ENCODE measurements around the gene MYRFL.

The MYRFL gene

DNA sequence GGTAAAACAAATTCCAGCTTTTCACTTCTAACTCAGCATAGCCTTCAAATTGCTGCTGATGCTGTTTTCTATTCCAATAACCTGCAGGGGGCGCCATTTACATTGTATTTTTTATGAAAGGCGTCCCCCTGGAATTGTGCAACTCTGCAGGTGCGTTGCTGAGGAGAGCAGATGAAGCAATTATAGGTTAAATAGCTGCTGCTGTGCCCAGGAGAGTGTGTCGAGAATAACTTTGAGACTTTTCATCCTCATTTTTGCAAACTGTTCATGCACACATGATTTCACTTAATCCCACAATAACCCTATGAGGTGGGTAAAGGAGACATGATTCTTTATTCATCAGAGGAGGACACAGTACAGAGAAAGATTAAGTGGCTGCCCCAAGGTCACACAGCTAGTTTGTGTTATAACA is 75.7 kb downstream of the MYRFL start:
- peak; percentile 56 for DNase-seq

DNA sequence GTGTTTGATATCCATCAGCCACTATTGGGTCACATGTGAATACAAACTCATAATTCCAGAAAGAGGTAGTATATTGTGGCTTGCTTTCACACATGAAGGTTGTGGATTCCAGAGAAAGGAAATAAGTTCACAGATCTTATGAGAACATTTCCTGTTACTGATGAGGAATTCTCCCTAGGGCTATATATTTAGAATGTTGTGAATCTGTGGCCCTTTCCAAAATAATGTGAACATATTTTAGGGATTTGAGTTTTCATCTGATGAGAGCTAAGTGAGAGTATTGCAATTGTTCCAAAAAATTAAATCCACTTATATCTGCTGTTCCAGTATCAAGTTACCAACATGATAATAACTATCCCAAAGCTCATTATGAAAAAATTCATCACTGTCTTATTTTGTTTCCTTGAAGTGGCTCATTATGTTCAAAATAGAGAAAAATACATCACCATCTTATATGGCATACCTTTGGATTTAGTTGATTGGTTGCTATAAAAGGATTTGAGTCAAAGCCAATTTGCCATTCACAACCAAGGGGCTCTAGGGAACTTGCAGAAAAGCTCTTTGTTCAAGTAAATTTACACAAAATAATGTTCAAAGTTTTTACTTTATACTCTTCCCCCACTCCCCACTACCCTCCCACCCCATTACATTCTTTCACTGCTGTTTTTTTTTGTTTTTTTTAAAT is 76.3 kb downstream of the MYRFL start:
- DNase-seq: no peak

DNA sequence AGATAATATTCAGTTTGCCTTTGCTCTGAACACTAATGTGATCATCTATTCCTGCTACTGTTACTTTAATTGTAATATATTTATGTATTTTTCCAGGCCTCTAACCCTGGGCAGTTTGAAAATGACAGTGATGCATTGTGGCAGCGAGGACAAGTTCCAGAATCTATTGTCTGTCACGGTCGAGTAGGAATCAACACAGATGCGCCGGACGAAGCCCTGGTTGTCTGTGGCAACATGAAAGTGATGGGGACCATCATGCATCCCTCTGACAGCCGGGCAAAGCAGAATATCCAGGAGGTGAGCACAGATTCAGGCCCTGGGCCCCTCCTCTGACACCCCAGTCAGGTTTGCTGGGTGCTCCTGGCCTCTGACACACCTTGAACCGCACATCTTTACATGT is 78.5 kb downstream of the MYRFL start:
- no peak for DNase-seq

DNA sequence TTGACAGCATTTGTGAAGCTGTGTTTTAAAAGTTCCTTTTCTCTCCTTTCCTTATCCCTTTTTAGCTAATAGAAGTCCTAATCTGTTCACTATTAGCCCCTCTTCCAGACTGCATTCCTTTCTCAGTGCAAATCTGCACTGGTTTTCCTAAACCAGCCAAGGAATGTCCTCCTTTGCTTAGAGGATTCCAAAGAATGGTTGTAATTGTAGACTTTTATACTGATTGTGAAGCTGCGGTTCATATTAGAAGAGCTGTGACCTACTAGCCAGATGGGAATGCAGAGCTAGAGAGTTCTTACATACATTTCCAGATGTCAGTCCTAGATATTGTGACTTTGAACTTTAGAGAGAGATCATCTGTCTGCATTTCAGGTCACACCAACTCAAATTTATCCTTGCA is 79.8 kb downstream of the MYRFL start:
- no peak for DNase-seq

DNA sequence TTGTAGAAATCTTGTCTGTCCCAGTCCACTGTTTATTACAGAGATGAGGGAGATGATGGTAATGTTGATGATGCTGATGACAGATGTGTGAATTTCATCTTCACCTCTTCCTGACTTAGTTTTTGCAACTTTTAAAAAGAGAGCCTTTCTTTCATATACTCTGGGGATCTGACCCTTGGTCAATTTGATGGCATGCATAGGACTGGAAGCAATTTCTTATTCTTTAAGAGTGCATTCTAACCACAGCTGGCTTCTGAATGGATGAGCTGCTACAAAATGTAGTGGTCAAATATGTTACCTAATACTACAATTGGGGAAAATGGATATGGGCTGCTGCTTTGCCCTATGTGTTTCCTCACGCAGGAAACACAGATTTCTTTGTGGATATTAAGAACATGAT is 80.8 kb downstream of the MYRFL start:
- no peak for DNase-seq

DNA sequence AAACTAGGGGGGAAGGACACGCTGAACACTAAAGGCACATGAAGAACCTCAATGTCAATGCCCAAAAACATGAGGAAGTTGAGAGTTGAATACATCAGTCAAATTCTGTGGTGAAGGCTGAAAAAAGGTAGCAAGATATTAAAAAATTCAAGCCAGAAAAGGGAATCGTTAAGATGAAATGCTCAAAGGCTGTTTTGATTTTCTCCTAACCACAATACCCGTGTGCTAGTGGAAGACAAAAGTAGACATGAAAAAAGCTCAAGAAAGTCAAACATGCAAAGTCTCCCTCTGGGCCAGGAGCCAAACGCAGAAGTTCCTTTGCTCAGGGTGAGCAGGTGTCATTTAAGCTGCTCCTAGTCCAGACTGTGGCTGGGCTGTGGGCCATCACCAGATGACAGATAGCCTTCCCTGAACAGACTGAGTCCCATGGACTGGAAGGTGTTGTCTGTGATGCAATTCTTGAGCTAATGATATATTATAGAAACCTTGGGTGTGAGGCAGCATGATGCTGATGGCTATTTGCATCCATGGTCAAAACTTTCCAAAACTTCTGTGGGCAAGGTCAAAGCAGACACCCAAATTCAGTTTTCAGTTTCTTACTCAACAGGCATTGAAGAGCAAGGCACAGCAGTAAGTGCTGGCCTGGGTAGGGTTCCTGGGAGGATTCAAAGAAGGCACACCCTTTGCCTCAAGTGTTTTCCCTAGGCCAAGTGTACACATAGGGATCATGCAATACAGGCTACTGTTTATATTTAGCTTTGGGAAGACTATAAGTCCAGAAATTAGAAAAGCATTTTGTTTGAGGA is 81.6 kb downstream of the MYRFL start:
- DNase-seq: no peak

DNA sequence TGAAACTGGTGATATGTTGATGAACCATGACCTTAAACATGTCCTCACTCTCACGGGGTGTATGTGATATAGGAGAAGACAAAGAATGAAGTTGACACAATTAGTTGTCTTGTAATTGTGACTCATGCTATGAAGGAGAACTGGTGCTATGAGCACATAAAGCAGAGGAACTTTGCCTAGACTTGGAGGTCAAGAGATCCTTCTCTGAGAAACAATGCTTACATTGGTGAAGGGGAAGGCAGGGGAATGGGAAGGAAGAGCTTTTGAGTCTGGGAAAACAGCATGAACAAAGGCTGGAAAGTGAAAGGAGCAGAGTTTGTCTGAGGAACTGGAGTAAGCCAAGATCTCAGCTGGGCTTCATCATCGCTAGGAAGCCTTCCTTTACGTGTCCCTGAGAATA is 83.2 kb downstream of the MYRFL start:
- DNase-seq: no peak

DNA sequence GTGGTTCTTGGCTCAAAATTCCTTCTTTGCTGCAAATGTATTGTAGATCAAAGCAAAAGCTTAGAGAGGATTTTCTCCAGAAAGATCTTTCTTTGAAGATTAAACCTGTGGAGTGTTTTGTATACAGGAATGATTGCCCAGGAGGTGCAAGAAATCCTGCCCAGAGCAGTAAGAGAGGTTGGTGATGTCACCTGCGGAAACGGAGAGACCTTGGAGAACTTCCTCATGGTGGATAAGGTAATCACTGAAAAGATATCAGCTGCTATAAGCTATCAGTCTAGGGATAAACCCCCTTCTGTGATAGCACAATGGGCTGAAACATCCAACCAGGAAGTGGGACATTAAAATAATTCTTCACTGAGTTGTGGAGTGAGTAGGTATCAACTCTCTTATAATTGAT is 85.7 kb downstream of the MYRFL start:
- no peak for DNase-seq

DNA sequence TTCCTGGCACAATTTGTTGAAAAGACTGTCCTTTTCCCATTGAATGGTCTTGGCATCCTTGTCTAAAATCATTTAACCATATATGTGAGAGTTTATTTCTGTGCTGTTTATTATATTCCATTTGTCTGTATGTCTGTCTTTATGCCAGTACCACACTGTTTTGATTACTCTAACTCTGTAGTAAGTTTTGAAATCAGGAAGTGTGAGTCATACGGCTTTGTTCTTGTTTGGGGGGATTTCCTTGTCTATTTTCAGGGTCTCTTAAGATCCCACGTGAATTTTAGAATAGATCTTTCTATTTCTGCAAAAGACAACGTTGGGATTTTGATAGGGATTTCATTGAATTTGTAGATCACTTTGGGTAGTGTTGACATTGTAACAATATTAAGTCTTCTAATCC is 88.5 kb downstream of the MYRFL start:
- no peak for DNase-seq

DNA sequence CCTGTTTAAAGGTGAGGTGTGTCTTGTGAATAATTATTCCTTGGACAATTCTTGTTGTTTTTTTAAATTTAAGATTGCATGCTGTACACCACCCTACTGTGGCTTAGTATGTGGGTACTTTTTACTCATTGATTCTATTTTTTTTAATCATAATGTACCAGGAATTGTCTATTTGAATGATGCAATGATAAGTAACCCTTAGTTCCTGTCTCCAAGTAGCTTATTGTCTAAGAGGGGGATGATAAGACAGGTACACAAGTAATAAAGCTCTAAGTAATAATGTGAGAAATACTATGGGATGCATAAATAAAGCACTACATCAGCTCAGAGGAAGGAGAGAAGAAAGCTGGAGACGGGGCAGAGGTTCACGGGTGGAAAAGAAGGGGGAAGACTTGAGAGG is 90.9 kb downstream of the MYRFL start:
- DNase-seq: no peak

DNA sequence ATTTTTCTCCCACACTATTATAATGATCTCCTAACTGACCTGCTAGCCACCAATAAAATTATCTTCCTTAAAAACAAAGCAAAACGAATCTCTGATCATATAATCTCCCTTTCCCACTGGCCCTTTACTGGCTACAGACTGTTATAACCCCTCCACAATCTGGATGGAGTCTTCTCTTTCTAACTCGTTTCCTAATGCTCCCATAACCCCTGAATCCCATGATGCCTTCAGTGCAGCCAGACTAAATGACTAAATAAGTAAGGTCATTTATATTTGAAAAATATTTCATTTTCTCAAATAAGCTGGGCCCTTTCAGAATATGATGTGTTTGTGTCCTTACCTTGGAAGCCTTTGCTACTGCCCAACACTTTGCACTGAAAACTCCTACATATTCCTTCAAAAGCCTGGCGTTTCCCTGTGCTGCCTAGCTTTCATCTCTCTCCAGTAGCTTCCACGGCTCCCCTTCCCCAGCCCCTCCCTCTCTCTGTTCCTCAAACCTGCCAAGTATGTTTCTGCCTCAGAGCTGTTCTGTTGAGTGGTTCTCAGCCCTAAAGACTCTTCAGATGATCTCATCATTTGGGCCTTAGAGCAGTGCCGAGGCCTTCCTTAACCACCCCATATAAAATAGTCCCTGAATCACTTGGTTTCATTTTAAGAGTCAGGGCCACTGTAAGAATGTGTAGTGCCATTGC is 91.7 kb downstream of the MYRFL start:
- DNase-seq: no peak

DNA sequence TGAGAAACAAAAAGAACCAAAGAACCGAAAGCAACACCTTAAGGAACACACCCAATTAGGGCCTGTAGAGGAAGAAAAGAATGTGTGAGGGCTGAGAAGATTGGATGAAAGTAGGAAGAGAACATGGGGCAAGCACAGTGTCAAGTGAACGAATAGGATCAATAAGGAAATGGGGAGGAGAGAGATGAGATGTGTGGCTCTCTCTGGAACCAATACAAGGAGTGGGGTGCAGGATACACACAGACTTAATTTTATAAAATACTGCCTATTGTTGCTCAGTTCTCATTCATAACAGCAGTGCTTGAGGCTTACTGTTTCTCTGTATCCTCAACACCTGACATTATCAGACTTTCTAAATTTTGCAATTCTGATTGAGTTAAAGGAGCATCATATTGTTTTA is 93.3 kb downstream of the MYRFL start:
- DNase-seq: no peak

DNA sequence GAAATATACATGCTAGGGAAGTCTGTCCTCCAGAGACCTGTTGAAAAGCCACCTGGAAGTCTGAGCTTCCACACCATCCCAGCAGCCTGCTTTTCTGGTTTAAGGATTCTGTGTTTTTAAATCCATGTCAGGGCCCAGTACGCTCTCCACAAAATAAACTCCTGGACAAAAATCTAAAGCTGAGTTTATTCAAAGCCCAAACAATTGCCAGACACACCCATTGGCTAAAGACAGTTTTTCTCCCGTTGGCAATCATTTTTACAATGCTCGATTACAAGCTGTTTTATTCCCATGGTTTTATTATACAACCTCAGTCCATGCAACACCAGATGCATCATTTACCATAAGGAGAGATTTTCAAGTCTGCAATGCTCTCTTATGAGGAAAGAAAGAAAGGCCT is 94.5 kb downstream of the MYRFL start:
- DNase-seq: no peak

DNA sequence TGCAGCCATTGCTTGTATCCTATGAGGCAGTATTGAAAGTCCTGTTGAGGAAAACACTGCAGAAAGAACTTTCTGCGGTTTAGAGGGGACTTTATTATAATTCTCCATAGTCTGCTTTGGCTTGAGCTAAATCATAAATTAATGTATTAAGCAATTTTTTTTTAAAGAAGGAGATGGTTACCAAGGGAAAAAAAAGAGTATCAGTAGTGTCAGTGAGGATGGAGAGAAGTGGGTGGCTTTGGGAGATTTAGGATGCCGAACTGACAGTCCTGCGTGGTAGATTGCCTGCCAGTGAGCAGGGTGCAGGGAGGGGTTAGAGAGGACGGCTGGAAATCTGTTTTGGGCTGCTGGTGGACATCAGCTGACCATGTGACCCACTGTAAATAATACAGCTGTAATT is 96.8 kb downstream of the MYRFL start:
- no peak for DNase-seq

DNA sequence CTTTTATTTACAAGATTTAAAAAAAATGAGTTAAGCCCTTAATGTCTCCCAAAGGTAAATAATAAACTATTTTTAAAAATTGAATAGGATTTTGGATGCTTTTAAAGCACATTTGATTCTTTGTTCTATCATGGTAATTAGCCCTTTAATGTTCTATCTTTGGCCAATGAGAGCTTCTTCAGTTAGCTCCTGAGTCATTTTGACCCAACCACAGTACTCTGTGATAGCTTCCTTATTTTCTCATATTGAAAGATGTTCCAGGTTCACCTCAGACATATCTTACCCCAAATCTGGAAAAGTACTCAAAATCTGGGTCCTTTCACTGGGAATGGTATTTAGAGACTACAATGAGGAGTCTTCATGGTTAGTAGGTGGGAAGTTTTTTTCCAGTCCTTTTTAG is 98.0 kb downstream of the MYRFL start:
- no peak for DNase-seq

DNA sequence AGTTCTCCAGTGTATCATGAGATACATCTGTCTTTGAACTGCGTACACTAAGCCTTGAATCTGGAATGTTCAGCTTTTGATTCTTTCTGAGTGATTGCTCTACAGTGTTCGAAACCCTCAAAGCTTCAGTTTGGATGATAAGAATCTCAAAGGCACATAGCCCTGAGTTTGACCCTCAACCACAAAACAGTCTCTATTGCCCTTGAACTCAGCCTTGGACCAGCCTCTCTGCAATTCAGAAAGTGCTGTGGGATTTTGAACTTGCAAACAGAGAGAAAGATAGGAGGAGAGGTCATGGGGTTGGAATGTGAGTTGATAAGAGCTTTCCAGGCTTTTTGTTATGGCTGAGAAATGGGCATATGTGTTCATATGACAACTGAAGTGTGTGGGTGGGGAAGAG is 100.3 kb downstream of the MYRFL start:
- DNase-seq: no peak

DNA sequence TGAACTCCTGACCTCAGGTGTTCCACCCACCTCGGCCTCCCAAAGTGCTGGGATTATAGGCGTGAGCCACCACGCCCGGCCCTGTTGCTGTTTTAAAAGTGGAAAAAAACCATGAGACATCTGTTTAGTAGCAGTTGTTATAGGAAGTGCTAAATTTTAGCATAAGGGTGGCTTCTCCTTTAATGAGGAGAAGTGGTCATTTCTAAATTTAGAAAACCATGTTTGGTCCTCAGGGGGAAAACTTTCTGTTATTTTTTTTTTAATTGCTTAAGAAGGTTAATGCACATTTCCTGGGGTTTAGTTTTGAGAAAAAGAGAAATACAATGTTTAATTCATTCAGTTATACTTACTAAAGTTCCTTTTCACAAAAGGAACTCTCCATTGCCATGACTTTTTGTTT is 102.1 kb downstream of the MYRFL start:
- DNase-seq: no peak

DNA sequence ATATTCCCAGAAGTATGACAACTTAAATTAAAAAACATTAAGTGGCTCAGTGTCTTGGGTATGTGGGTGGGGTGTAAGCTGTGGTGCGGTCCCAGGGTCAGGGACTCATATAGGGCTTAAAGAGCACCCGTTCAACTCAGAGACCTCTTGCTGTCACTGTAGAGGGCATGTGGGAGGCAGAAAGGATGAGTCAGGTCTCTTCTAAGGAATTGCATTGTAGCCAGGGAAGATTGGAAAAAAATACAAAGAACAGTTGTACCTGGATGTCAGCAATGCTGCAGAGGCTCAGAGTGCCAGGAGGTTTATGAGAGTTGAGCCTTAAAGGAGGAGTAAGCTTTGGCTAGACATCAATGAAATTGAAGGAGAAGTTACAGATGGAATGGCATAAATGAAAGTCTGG is 104.1 kb downstream of the MYRFL start:
- no peak for DNase-seq

DNA sequence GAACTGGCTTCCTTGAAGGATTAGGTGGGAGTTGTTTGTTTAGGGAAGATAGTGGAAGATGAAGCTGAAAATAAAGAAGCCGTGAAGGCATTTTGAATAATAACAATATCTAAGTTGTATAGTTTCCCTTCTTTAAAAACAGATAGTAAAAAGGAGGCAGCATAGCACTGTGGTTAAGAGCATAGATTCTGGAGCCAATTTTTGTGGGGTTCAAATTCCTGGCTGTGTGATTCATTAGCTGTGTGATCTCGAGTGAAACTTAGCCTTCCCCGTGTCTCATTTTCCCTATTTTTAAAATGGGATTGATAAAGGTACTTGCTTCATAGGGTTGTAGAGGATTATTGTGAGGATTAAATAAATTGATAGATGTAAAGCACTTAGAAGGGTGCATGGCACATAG is 104.5 kb downstream of the MYRFL start:
- DNase-seq: no peak

DNA sequence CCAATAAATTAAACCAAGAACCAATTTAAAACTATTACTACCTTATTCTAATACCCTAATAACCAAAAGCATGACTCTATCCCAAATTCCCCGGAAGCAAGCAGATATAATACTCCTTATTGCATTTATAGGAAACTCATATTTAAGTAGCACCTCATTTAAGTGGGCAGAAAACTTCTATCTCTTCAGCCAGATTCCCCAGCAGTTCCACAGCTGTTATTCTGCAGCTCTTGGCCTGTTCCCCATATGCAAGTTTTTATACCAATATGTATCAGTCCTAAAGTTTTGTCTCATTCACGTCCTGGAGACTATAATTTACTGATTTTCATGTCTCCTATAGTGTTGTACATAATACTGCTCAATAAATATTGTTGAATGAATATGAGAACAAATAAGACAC is 106.5 kb downstream of the MYRFL start:
- no peak for DNase-seq

DNA sequence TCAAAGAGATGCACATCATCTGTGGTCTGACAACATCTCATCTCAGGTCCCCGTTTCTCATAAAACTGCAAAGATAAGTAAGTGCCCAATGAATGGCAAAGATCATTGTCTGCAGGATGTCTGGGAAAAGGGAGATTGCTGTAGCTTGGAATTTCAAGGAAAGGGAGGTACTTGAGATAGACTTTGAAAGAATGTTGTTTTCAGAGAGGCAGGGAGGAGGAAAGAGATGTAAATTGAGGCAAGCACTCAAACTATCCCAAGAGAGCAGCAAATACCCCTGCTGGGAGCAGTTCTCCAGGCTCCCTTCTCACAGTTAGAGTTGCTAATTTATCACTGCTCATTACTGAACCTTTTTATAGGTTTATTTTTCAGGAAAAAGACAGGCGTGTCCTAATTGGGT is 107.1 kb downstream of the MYRFL start:
- DNase-seq: no peak

DNA sequence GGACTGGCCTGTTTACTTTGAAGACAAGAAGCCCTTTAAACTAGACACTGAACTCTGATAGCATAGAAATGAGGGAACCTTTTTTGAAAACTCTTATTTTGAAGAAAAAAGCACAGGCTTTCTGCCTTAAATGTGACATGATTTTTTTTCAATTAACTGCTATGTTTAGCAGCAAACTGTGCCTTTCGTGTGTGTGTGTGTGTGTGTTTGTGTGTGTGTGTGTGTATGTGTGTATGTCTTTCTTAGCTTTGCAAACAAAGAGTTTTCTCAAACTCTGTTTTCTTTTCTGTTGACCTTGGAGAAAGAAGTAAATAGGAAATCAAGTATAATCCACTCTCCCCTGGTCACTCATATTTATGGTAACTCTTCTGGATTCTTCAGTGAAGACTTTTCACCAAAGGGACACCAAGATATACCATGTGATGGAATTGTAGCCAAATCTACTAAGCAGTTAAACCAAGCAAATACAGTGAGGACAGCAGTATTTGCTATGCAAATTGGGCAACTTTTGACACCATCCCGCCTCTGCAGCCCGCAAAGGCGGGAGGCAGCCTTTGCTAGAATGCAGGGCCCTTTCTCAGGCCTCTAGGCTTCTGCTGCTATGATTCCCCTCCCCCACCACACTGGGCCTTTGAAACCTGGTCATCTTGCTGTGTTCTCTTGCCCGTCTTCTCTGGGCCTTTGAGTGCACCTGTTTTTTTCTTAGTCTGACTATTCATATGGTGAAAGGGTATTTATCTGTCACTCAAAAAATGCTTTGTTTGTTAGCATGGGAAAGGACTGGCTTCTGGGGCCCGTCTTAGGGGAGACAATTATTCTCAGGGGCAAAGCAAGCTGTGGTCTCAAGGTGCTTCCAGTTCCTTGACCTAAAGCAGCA is 107.9 kb downstream of the MYRFL start:
- no peak for DNase-seq

DNA sequence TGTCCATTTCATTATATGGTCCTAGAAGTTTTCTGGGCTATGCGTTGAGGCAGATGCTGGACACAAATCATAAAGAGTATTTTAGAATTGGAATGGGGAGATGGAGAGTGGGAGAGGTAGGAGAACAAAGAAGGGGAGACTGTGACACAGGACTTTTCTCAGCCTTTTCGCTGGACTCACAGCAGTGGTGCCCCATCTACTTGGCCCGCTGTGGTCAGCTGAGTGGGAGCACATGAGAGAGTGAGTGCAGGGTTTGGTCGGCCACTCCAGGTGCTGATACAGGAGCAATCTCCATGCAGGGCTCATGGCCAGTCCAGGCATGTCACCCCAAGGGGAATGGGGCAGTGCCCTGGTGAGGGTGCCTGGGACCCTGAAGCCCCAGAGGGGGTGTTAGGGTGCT is 109.0 kb downstream of the MYRFL start:
- DNase-seq: no peak
